RKO (cell line): ENCODE data around the gene MPPED2.

Experiments used
- DNase-seq: peaks from one replicate; pipeline ENCODE4 v3.0.0-alpha.2; 2016; ENCODE audit warnings: low spot score

MPPED2 gene

GRCh38 chr11:30412509-30412908 lies 173.6 kb downstream of the MPPED2 start:
- DNase-seq, result no peak

DNA sequence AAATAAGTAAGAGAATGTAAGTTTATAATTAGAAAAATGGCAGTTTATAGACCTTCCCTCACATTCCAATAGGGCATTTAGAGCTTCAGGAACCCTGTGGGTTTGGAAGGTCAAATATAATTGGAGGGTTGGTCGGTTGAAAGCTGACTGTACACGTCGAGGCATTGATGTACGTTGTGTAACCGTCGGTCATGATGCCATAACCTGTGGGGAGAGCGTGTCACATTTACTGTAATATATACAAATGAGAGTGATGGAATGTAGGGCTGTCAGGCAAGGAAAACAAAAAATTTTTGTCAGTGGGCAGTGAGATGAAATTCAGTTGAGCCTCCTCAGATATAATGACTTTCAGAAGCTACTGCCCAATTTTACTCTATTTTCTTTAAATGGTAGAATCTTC lies 174.8 kb downstream of the MPPED2 start:
- no peak for DNase-seq

- no peak for DNase-seq
These were observed 179.0 kb downstream of the MPPED2 start for GRCh38 chr11:30406978-30407762.

GRCh38 chr11:30405385-30405784 lies 180.8 kb downstream of the MPPED2 start:
- no peak for DNase-seq

DNA sequence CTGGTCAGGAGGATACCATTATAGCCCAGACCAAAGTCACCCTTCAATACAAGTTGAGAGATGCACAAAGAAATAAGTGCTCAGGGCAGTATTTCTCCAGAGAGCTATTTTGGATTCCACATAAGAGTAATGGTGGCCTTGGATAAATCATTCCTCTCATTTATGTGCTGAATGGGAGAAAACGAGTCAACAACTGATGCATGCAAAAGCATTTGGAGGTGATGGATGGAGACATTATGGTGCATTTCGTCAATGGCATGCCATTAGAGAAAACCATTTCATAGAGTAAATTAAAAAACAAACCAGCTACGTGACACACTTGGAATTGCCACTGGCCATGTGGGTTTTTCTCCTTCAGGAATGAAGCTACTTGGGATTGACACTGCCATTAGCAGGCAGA lies 182.0 kb downstream of the MPPED2 start:
- no peak for DNase-seq

- no peak for DNase-seq
These were observed 190.4 kb downstream of the MPPED2 start for GRCh38 chr11:30395751-30396150.

DNA sequence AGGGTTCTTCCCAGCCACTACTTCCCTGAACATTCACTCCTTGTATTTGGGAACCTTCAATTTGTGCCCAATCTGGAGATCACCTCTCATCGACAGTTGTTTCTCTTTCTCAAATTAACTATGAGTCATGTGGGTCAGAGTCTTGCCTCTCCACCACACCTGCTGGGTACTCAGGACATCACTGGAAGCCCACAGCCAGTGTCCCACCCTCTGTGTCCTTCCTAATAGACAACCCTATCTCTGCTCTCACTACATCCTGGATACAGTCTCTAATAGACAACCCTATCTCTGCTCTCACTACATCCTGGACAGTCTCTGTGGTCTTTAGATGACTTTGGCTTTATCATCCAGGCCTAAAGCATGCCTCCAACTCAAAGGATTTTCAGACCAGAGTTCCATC lies 193.1 kb downstream of the MPPED2 start:
- no peak for DNase-seq

GRCh38 chr11:30392221-30392784 lies 193.8 kb downstream of the MPPED2 start:
- no peak for DNase-seq

GRCh38 chr11:30388957-30389356 lies 197.2 kb downstream of the MPPED2 start:
- no peak for DNase-seq

GRCh38 chr11:30387891-30388861 lies 198.0 kb downstream of the MPPED2 start:
- no peak for DNase-seq

GRCh38 chr11:30381879-30382278 lies 204.3 kb downstream of the MPPED2 start:
- no peak for DNase-seq

DNA sequence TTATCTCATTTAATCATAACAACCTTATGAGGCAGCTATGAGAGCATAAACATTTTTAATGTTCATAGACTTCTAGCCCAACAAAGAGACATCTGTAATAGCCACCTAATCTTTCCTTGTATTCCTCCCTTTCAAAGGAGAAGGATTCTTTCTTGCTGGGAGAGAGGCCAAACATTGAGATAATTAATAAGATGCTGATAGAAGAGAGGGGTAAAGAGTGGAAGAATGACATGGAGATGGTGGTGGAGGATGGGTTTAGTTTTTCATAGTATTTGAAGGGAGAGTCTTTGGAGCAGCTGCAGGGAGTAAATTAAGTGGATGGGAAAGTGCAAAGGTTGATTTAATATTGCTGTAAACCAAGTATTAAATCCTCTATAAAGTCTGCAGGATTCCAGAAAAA lies 205.3 kb downstream of the MPPED2 start:
- DNase-seq, result no peak

DNA sequence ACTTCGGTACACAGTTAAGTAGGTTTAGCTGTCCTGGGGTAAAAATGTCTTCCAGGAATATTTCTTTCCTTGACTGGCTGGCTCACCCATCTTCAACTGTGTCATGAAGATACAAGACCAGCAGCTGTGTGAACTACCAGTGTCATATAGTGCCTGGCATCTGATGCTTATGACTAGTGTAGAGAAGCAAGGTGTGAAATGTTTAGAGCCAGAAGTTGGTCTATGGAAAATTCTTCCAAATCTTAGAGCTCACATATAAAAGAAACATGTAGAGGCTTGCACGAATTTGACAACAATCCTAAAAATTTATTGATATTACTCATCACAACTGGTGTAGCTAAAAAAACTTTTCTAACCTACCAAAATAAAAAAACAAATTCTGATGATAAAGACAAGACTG lies 208.8 kb downstream of the MPPED2 start:
- DNase-seq, result no peak

DNA sequence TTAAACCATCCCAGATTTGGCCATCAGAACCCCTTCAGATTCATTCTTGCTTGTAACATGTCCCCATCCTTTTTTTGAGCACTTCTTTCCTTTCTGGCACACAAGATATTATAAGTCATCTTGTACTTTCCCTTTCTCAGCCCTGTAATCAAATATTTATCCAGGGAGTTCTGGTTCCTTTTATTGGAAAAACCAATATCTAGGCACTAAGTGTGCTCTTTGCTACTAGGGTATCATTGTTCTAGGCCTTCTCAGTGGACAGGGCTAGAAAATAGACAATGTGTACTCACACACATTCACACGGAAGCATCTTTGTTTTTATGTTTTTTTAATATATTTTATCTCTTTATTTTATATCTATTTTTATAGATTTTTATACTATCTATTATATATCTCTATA lies 216.0 kb downstream of the MPPED2 start:
- no peak for DNase-seq

GRCh38 chr11:30368394-30368793 lies 217.8 kb downstream of the MPPED2 start:
- no peak for DNase-seq

DNA sequence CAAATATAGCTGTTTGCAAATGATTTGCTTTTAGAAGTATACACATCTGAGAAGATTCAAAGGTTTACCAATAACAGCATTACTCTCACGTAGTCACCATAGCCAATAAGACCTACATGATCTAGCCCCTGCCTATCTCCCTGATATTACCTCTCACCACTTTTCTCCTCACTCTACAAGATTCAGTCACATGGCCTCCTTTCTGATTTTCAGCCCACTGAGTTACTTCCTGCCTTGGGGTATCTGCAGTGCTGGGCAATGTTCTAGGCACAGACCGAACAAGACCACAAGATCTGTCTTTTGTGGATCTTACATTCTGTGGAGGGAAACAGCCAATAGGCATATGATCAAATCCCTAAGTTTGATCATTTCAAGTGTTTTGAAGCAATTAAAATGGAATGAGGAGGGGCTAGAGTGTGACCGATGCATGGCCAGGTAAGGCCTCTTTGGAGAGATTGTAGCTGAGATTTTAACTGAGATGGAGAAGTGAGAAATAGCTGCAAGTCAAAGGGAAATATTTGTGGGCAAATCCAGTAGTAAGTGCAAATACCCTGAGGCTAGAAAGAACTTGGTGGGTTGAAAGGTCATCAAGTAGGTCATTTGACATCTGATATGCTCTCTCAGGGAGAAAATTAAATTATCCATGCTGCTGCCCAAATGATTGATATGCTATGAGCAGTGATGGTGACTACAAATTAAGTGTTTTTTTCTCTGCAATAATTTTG lies 220.2 kb downstream of the MPPED2 start:
- DNase-seq, result no peak

- DNase-seq, result no peak
These were observed 221.2 kb downstream of the MPPED2 start for GRCh38 chr11:30364837-30365482.

DNA sequence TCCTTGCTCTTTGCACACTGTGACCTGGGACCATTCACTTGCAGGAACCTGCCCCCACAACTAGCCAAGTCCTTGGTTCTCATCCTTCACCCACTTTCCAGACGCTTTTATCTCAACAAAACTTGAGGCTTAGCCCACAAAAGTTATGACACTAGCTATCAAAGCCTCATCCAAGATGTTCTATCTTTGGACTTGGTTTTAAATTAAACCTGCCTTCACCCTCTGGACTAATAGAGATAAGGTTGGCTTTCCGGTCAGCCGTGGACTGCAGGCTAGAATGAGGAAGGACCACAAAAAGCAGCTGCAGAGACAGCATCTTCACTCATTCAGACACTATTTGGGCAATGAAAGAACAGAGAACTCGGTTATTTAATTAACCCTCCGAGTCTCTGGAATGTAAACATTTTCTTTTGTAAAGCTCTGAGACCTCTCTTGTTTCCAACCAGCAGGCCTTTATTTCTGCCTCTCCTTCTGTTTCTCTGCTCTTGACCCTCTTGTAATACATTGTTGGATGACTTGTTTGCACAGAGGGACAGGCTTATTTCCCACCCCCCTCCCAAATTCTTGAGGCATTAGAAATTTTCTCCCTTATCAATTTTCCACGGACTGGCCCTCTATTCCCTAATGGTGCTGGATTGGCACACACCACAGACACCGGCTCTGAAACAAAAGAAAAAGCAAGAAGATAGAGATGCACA lies 221.9 kb downstream of the MPPED2 start:
- no peak for DNase-seq

GRCh38 chr11:30360741-30361140 lies 225.4 kb downstream of the MPPED2 start:
- no peak for DNase-seq
